ENCODE data around the gene FBXO40. TPM values are rescaled to one million over a fixed set of nuclear protein-coding genes. Genes with fewer than 3 reads are reported as not detected.

FBXO40 gene, protein sequence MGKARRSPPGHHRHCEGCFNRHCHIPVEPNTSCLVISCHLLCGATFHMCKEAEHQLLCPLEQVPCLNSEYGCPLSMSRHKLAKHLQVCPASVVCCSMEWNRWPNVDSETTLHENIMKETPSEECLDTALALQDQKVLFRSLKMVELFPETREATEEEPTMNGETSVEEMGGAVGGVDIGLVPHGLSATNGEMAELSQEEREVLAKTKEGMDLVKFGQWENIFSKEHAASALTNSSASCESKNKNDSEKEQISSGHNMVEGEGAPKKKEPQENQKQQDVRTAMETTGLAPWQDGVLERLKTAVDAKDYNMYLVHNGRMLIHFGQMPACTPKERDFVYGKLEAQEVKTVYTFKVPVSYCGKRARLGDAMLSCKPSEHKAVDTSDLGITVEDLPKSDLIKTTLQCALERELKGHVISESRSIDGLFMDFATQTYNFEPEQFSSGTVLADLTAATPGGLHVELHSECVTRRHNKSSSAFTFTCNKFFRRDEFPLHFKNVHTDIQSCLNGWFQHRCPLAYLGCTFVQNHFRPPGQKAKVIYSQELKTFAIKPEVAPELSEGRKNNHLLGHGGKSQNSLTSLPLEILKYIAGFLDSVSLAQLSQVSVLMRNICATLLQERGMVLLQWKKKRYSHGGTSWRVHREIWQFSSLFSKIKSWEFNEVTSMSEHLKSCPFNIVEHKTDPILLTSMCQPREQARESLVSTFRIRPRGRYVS
- not detected for total RNA-seq

- WGBS, 2 donors = 48 to 50% methylated on average over 11 of the region's 11 CpGs
- DNase-seq (peak in 1 of 2 donors; percentile 24), ATAC-seq (ENCODE audit: low FRiP score in 2 of 2) (no peak)
- Histone ChIP-seq H3K4me1 (no peaks in the 10 kb centered on the region), H3K36me3 (no peaks in the 10 kb centered on the region), H3K4me3 (no peak within 1 kb of the TSS), H3K27me3 (no peaks in the 10 kb centered on the region), H3K27ac (no peak within 1 kb of the TSS), H3K9me3 (no peaks in the 10 kb centered on the region)
- TF ChIP-seq CTCF (IDR thresholded peaks at IDR 0.05) (no peak), POLR2AphosphoS5 (IDR thresholded peaks at IDR 0.05) (no peak), POLR2A (IDR thresholded peaks at IDR 0.05) (no peak), EP300 (IDR thresholded peaks at IDR 0.05) (no peak)
Observed at GRCh38 chr3:121592856-121593702, at the start of gene FBXO40. Gene FBXO40 (plus strand): TSS chr3:121593379. CDS start chr3:121620576, 27,197 bp downstream.

- DNase-seq = no peak
- peak overlapping the region; percentile 54 to 70 (median 62) for H3K4me3 ChIP-seq
- H3K4me1 ChIP-seq = peaks cover 6 to 11% (median 7%) of the 10 kb centered on the region in 4 donors
- no peaks in the 10 kb centered on the region for H3K36me3 ChIP-seq
- no peaks in the 10 kb centered on the region for H3K9me3 ChIP-seq
- TF ChIP-seq CTCF (IDR thresholded peaks at IDR 0.05) = no peak
- no peak for TF ChIP-seq POLR2AphosphoS5 (IDR thresholded peaks at IDR 0.05)
- TF ChIP-seq POLR2A (IDR thresholded peaks at IDR 0.05) = no peak
- TF ChIP-seq EP300 (IDR thresholded peaks at IDR 0.05) = no peak
- H3K27ac ChIP-seq = no peak overlapping the region
- H3K27me3 ChIP-seq = no peaks in the 10 kb centered on the region
- WGBS, 2 donors = 4 to 6% methylated on average over 18 of the region's 18 CpGs
- ATAC-seq (ENCODE audit: low FRiP score in 2 of 2) = no peak
Observed at GRCh38 chr3:121545049-121545573, 48.1 kb upstream of the FBXO40 start.

- H3K36me3 ChIP-seq = no peaks in the 10 kb centered on the region
- H3K4me1 ChIP-seq = peaks cover 6 to 11% (median 7%) of the 10 kb centered on the region in 4 donors
- H3K27me3 ChIP-seq = no peaks in the 10 kb centered on the region
- TF ChIP-seq POLR2AphosphoS5 (IDR thresholded peaks at IDR 0.05) (peak in 1 of 2 donors; percentile 55), CTCF (IDR thresholded peaks at IDR 0.05) (no peak), EP300 (IDR thresholded peaks at IDR 0.05) (no peak), POLR2A (IDR thresholded peaks at IDR 0.05) (peak in 2 of 4 donors; percentile 18 to 42)
- peak within 1 kb of the TSS; percentile 54 to 70 (median 62) for H3K4me3 ChIP-seq
- WGBS, 2 donors = 0% methylated on average over 17 to 42 of the region's 42 CpGs
- DNase-seq = peak; percentile 87 to 95
- ATAC-seq (ENCODE audit: low FRiP score in 2 of 2) = peak; percentile 98 to 99
- H3K9me3 ChIP-seq = no peaks in the 10 kb centered on the region
- H3K27ac ChIP-seq = peak within 1 kb of the TSS; percentile 75 to 83 (median 78)
Observed at GRCh38 chr3:121545574-121546455, 47.4 kb upstream of the FBXO40 start, which contains the start of gene POLQ. Gene POLQ (minus strand): TSS chr3:121545988. CDS start chr3:121545877, 111 bp downstream.

GRCh38 chr3:121552379-121552778 lies 40.8 kb upstream of the FBXO40 start:
- TF ChIP-seq EP300 (IDR thresholded peaks at IDR 0.05) (no peak), POLR2AphosphoS5 (IDR thresholded peaks at IDR 0.05) (no peak), CTCF (IDR thresholded peaks at IDR 0.05) (no peak), POLR2A (IDR thresholded peaks at IDR 0.05) (no peak)
- 42 to 56% methylated on average over 4 of the region's 4 CpGs for WGBS, 2 donors
- no peaks in the 10 kb centered on the region for H3K27me3 ChIP-seq
- DNase-seq (no peak), ATAC-seq (ENCODE audit: low FRiP score in 2 of 2) (no peak)
- H3K4me1 ChIP-seq = no peaks in the 10 kb centered on the region
- no peaks in the 10 kb centered on the region for H3K9me3 ChIP-seq
- H3K4me3 ChIP-seq = no peak overlapping the region
- no peaks in the 10 kb centered on the region for H3K36me3 ChIP-seq
- H3K27ac ChIP-seq = peak overlapping the region in 2 of 4 donors; percentile 1 to 36
